Peyer's patch (tissue), 4 donors: Measurements from ENCODE around the gene ATOX1. TPM values are rescaled to one million over a fixed set of nuclear protein-coding genes. Genes with fewer than 3 reads are reported as not detected.
A peak's percentile ranks its signal among the peaks of the same experiment; 100 is the strongest.

Experiments
- DNase-seq, 3 donors: peaks; one replicate each; pipeline ENCODE4 v3.0.0-alpha.2; 2017 to 2019
- H3K27ac ChIP-seq, 4 donors: fragments of 200-600 bp; sonication (generic); one replicate each; pipeline ENCODE4 v1.5.1; 2016 to 2019
- H3K27me3 ChIP-seq, 2 donors: fragments of 200-600 bp; sonication (generic); one replicate each; pipeline ENCODE4 v1.5.1; 2019
- H3K36me3 ChIP-seq, 3 donors: fragments of 200-600 bp; sonication (generic); one replicate each; pipeline ENCODE4 v1.5.1; 2016 to 2019
- H3K4me1 ChIP-seq, 4 donors: fragments of 200-600 bp; sonication (generic); one replicate each; pipeline ENCODE4 v1.5.1; 2016 to 2019
- H3K4me3 ChIP-seq, 4 donors: fragments of 200-600 bp; sonication (generic); 1 replicate in 3 of 4; 2 replicates in 1 of 4; pipeline ENCODE4 v1.5.1; 2016 to 2019; ENCODE audit warnings: mild to moderate bottlenecking in 1 of 4
- H3K9me3 ChIP-seq, 4 donors: fragments of 200-600 bp; sonication (generic); one replicate each; pipeline ENCODE4 v1.5.1; 2016 to 2019; ENCODE audit warnings: mild to moderate bottlenecking in 1 of 4
- POLR2A ChIP-seq, 2 donors: fragments of 450-650 bp; IDR thresholded peaks; one replicate each; pipeline ENCODE4 v1.5.1; 2017; ENCODE audit warnings: antibody characterized with exemption in 2 of 2, mild to moderate bottlenecking in 2 of 2, moderate library complexity in 2 of 2
- total RNA-seq, 4 donors: library from RNA; depleted of rRNA; stranded (reverse); fragments of >200 nt; gene quantifications; one replicate each; pipeline ENCODE4 v1.1.0, GENCODE V29; 2016
- TF ChIP-seq, protein P1 (sequence below), 6 experiments: fragments of 450-650 bp in 4 of 6; fragments of 200-600 bp in 2 of 6; sonication (generic) in 1 of 6; IDR thresholded peaks; one replicate each; pipeline ENCODE4 v1.5.1; 2017 to 2019; ENCODE audit warnings: antibody characterized with exemption in 6 of 6, mild to moderate bottlenecking in 3 of 6, moderate library complexity in 1 of 6

ATOX1 gene
- total RNA-seq, 4 donors from 2014 or later, result 99.9 to 161 (median 126) TPM

DNA sequence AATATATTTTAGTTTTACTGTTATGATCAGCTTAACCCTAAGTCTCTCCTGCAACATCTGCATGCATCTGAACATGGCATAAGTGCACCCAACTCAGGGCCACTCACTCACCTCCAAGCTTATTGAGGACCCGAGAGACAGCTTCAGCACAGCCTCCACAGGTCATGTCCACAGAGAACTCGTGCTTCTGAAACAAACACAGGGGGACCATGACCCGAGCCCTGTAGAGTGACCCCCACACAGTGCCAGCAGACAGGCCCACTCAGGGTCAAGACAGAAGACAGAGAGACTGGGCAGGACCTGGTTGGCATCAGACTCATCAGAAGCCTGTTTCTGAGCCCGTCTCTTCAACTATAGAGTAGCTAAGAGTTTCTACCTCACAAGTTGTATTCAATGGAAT, 6.8 kb downstream of the ATOX1 start:
- DNase-seq, result no peak
- Histone ChIP-seq H3K9me3 (no peaks in the 10 kb centered on the region), H3K27ac (no peak overlapping the region), H3K4me3 (no peak overlapping the region), H3K27me3 (no peaks in the 10 kb centered on the region), H3K36me3 (peaks cover 0 to 5% (median 0%) of the 10 kb centered on the region in 3 donors), H3K4me1 (peaks cover 0 to 18% (median 0%) of the 10 kb centered on the region in 4 donors)
- TF ChIP-seq, protein P1, sequence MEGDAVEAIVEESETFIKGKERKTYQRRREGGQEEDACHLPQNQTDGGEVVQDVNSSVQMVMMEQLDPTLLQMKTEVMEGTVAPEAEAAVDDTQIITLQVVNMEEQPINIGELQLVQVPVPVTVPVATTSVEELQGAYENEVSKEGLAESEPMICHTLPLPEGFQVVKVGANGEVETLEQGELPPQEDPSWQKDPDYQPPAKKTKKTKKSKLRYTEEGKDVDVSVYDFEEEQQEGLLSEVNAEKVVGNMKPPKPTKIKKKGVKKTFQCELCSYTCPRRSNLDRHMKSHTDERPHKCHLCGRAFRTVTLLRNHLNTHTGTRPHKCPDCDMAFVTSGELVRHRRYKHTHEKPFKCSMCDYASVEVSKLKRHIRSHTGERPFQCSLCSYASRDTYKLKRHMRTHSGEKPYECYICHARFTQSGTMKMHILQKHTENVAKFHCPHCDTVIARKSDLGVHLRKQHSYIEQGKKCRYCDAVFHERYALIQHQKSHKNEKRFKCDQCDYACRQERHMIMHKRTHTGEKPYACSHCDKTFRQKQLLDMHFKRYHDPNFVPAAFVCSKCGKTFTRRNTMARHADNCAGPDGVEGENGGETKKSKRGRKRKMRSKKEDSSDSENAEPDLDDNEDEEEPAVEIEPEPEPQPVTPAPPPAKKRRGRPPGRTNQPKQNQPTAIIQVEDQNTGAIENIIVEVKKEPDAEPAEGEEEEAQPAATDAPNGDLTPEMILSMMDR (IDR thresholded peaks at IDR 0.05), result no peak
- no peak for TF ChIP-seq POLR2A (IDR thresholded peaks at IDR 0.05)

DNA sequence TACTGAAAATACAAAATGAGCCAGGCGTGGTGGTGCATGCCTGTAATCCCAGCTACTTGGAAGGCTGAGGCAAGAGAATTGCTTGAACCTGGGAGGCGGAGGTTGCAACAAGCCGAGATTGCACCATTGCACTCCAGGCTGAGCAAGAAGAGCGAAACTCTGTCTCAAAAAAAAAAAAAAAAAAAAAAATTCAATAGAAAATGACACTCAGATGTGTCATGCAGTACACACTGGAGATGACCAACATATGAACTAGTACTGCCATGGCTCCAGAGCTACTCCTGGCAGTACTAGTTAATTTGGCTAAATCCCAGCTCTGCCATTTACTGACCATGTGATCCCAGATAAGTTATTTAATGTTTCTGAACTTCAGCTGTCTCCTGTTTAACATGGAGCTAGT, 7.3 kb downstream of the ATOX1 start:
- peaks cover 0 to 10% (median 0%) of the 10 kb centered on the region in 3 donors for H3K36me3 ChIP-seq
- TF ChIP-seq POLR2A (IDR thresholded peaks at IDR 0.05), result no peak
- TF ChIP-seq, protein P1 (IDR thresholded peaks at IDR 0.05), result no peak
- H3K4me3 ChIP-seq, result no peak overlapping the region
- H3K27ac ChIP-seq, result no peak overlapping the region
- no peaks in the 10 kb centered on the region for H3K9me3 ChIP-seq
- no peaks in the 10 kb centered on the region for H3K27me3 ChIP-seq
- peaks cover 0 to 13% (median 0%) of the 10 kb centered on the region in 4 donors for H3K4me1 ChIP-seq
- DNase-seq, result no peak

DNA sequence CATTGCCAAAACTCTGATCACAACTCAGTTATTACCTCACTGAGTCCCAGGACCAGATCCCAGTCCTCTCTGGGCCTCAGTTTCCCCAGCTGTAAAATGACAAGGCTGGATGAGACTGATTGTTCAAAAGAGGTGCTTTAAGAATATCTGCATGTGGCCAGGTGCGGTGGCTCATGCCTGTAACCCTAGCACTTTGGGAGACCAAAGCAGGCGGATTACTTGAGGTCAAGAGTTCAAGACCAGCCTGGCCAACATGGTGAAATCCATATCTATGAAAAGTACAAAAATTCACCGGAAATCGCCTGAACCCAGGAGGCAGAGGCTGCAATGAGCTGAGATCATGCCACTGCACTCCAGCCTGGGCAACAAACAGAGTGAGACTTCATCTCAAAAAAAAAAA, 8.3 kb downstream of the ATOX1 start:
- Histone ChIP-seq H3K9me3 (no peaks in the 10 kb centered on the region), H3K27ac (peak overlapping the region in 3 of 4 donors; percentile 4 to 55 (median 5)), H3K4me3 (no peak overlapping the region), H3K27me3 (no peaks in the 10 kb centered on the region), H3K4me1 (peaks cover 0 to 3% (median 0%) of the 10 kb centered on the region in 4 donors), H3K36me3 (peaks cover 0 to 20% (median 0%) of the 10 kb centered on the region in 3 donors)
- no peak for TF ChIP-seq POLR2A (IDR thresholded peaks at IDR 0.05)
- TF ChIP-seq, protein P1 (IDR thresholded peaks at IDR 0.05), result no peak
- DNase-seq, result no peak

DNA sequence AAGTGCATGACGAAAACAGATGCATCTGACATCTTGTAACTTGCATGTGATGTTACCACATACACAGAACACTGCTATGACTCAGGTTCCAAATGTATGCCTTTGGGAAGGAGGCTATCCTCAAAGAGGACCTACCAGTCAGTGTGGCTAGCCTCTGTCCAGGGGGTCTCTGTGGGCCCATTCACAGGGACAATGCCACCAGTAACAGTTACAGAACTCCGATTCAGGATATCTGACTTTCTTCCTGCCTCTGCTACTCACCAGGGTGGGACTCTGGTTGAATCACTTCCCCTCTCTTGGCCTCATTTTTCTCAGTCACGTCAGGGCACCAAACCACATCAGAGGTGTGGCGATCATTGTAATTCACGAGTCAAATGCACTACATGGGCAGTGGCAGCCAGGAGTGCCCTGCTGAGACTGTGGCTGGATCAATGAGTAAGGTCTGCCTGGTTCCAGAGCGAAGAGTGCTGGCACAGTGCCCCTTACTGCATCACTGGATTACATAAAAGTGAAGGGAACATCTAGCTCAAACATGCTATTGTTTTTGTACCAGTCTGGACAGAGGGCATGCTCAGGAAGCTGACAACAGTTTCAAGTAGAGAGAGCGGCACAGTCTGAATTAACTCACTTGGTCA, 13.2 kb downstream of the ATOX1 start:
- H3K9me3 ChIP-seq, result no peaks in the 10 kb centered on the region
- H3K4me3 ChIP-seq, result no peak overlapping the region
- peak overlapping the region in 3 of 4 donors; percentile 19 to 58 (median 19) for H3K27ac ChIP-seq
- H3K36me3 ChIP-seq, result peaks cover 0 to 24% (median 0%) of the 10 kb centered on the region in 3 donors
- no peaks in the 10 kb centered on the region for H3K27me3 ChIP-seq
- H3K4me1 ChIP-seq, result peaks cover 0 to 12% (median 0%) of the 10 kb centered on the region in 4 donors
- no peak for DNase-seq
- TF ChIP-seq POLR2A (IDR thresholded peaks at IDR 0.05), result no peak
- TF ChIP-seq, protein P1 (IDR thresholded peaks at IDR 0.05), result no peak

DNA sequence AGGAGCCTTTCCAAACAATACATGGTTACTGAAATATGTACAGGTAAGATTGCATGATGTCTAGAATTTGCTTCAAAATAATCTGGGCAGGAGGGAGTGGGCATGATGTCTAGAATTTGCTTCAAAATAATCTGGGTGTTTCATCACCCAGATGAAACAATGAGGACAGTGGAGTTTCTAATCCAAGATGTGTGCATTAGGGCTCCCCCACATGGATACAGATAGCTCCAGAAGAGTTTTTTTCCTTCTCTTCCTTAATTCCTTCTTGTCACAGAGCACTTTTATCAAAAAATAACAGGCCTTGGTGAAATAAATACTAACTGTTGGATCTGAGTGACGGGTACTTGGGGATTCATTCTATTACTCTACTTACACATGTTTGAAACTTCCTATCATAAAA, 14.9 kb downstream of the ATOX1 start:
- Histone ChIP-seq H3K36me3 (peaks cover 0 to 24% (median 0%) of the 10 kb centered on the region in 3 donors), H3K27me3 (no peaks in the 10 kb centered on the region), H3K27ac (no peak overlapping the region), H3K4me3 (no peak overlapping the region), H3K9me3 (no peaks in the 10 kb centered on the region), H3K4me1 (peaks cover 0 to 14% (median 0%) of the 10 kb centered on the region in 4 donors)
- TF ChIP-seq, protein P1 (IDR thresholded peaks at IDR 0.05), result no peak
- no peak for TF ChIP-seq POLR2A (IDR thresholded peaks at IDR 0.05)
- no peak for DNase-seq
